ENCODE data around the gene ZNF653. TPM values are rescaled to one million over a fixed set of nuclear protein-coding genes. Genes with fewer than 3 reads are reported as not detected.
A peak's percentile ranks its signal among the peaks of the same experiment; 100 is the strongest.

The ZNF653 gene
- total and polyA plus RNA-seq, 12 donors, result 2.3 to 7.8 (median 4.2) TPM

- no peak for TF ChIP-seq CTCF (IDR thresholded peaks at IDR 0.05)
- WGBS, 2 donors, result 89 to 92% methylated on average over 18 of the region's 18 CpGs
- H3K27me3 ChIP-seq, result no peaks in the 10 kb centered on the region
- H3K9me3 ChIP-seq, result no peaks in the 10 kb centered on the region
- ATAC-seq (no peak), DNase-seq (no peak)
- intact Hi-C loops (cut with DNase I), result no loop called here
- no peak overlapping the region for H3K4me3 ChIP-seq
- H3K27ac ChIP-seq, result no peak overlapping the region
- H3K36me3 ChIP-seq, result peaks cover 0 to 48% (median 14%) of the 10 kb centered on the region in 9 donors
- H3K4me1 ChIP-seq, result peaks cover 0 to 16% (median 11%) of the 10 kb centered on the region in 9 donors
Observed at GRCh38 chr19:11507370-11508078, 1.9 kb upstream of the ZNF653 start.

GRCh38 chr19:11506967-11507366, 1.3 kb upstream of the ZNF653 start:
- H3K4me3 ChIP-seq, result no peak overlapping the region
- H3K9me3 ChIP-seq, result no peaks in the 10 kb centered on the region
- WGBS, 2 donors, result 89 to 93% methylated on average over 6 of the region's 6 CpGs
- intact Hi-C loops (cut with DNase I), result no loop called here
- H3K36me3 ChIP-seq, result peaks cover 0 to 43% (median 9%) of the 10 kb centered on the region in 9 donors
- H3K4me1 ChIP-seq, result peaks cover 0 to 16% (median 11%) of the 10 kb centered on the region in 9 donors
- H3K27me3 ChIP-seq, result no peaks in the 10 kb centered on the region
- H3K27ac ChIP-seq, result no peak overlapping the region
- TF ChIP-seq CTCF (IDR thresholded peaks at IDR 0.05), result no peak
- no peak for DNase-seq
- no peak for ATAC-seq

DNA sequence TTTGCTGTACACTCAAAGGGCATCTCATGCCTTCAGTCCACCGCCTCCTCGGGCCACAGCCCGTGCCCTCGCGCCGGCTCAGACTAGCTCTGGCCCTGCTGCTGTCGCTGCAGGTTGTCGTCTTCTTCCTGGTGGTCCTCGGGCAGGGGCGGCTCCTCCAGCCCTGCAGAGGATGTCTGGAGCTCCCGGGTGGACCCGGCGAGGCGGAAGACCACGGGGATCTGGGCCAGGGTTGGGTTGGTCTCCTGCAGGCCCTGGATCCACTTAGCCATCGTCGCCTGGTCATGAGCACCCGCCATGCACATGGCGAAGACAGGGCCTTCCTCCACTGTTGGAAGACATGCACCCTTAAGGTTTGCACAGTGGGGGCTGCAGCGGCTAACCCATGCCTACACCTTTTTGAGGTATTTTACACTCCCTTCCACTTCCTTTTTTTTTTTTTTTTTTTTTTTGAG, 489 bp upstream of the ZNF653 start:
- Histone ChIP-seq H3K4me3 (peak overlapping the region; percentile 70 to 100 (median 98)), H3K4me1 (peaks cover 0 to 16% (median 11%) of the 10 kb centered on the region in 9 donors), H3K36me3 (peaks cover 0 to 35% (median 2%) of the 10 kb centered on the region in 9 donors), H3K27me3 (no peaks in the 10 kb centered on the region), H3K9me3 (no peaks in the 10 kb centered on the region), H3K27ac (peak overlapping the region; percentile 21 to 99 (median 96))
- TF ChIP-seq CTCF (IDR thresholded peaks at IDR 0.05), result no peak
- WGBS, 2 donors, result 28 to 31% methylated on average over 20 of the region's 20 CpGs
- DNase-seq (peak in 1 of 2 donors; percentile 52), ATAC-seq (peak; percentile 10 to 48 (median 32))
- intact Hi-C loops (cut with DNase I), result no loop called here

GRCh38 chr19:11505032-11505503, 571 bp downstream of the ZNF653 start:
- Histone ChIP-seq H3K27ac (peak overlapping the region; percentile 93 to 99 (median 96)), H3K4me1 (peaks cover 0 to 16% (median 11%) of the 10 kb centered on the region in 9 donors), H3K36me3 (peaks cover 0 to 24% (median 0%) of the 10 kb centered on the region in 9 donors), H3K4me3 (peak overlapping the region; percentile 70 to 100 (median 98)), H3K9me3 (no peaks in the 10 kb centered on the region), H3K27me3 (no peaks in the 10 kb centered on the region)
- peak; percentile 97 to 98 for DNase-seq
- peak; percentile 94 to 97 (median 96) for ATAC-seq
- no peak for TF ChIP-seq CTCF (IDR thresholded peaks at IDR 0.05)
- intact Hi-C loops (cut with DNase I), result loop anchor here in 3 of 10 donors (1.0 to 2.0 kb wide), 3 partner anchors 23 to 24 kb away; partner anchors contain the start of gene ECSIT (in 2 of the 3)
- 0 to 2% methylated on average over 31 to 33 of the region's 33 CpGs for WGBS, 2 donors
